Thyroid gland (tissue), 4 donors: ENCODE results near the gene ARHGEF37. TPM values are rescaled to one million over a fixed set of nuclear protein-coding genes. Genes with fewer than 3 reads are reported as not detected.
"Not testable (repeated sequence)": the region's sequence is repeated elsewhere in the genome, so short reads cannot be mapped to it uniquely, and the experiment has no call there.

Source experiments
- DNase-seq, 2 donors: peaks; one replicate each; pipeline ENCODE4 v3.0.0-alpha.2; 2019
- H3K27ac ChIP-seq, 3 donors: fragments of 200-600 bp; sonication (generic); 1 replicate in 2 of 3; 2 replicates in 1 of 3; pipeline ENCODE4 v1.5.1; 2016 to 2019; ENCODE audit warnings: mild to moderate bottlenecking in 1 of 3, moderate library complexity in 1 of 3
- H3K27me3 ChIP-seq: fragments of 200-600 bp; sonication (generic); one replicate; pipeline ENCODE4 v1.5.1; 2019
- H3K36me3 ChIP-seq, 2 donors: fragments of 200-600 bp; sonication (generic); one replicate each; pipeline ENCODE4 v1.5.1; 2016 to 2019
- H3K4me1 ChIP-seq, 2 donors: fragments of 200-600 bp; sonication (generic); one replicate each; pipeline ENCODE4 v1.5.1; 2017 to 2019
- H3K4me3 ChIP-seq, 3 donors: fragments of 200-600 bp; sonication (generic); replicated peaks in 1 of 3; 1 replicate in 2 of 3; 2 replicates in 1 of 3; pipeline ENCODE4 v1.5.1; 2016; ENCODE audit warnings: mild to moderate bottlenecking in 1 of 3
- H3K9me3 ChIP-seq: fragments of 200-600 bp; sonication (generic); one replicate; pipeline ENCODE4 v1.5.1; 2017
- POLR2A ChIP-seq, 2 donors: fragments of 450-650 bp; IDR thresholded peaks; one replicate each; pipeline ENCODE4 v1.6.1; 2017; ENCODE audit warnings: antibody characterized with exemption in 2 of 2, mild to moderate bottlenecking in 2 of 2, moderate library complexity in 1 of 2
- WGBS, 2 donors: methylation state at CpG; one replicate each; pipeline ENCODE4 v1.1.5; 2017; 5-methylcytosine and 5-hydroxymethylcytosine counted together
- intact Hi-C: fragments of 100-400 bp; cut with DNase I; formaldehyde crosslinking; loops from one replicate; pipeline ENCODE4 v1.15.1; 2023
- total RNA-seq, 4 donors: library from RNA; depleted of rRNA; stranded (reverse); fragments of >200 nt; gene quantifications; one replicate each; pipeline ENCODE4 v1.2.3, GENCODE V29; 2016
- TF ChIP-seq, protein P1 (sequence below), 6 experiments: fragments of 200-600 bp in 3 of 6; fragments of 450-650 bp in 3 of 6; sonication (generic) in 3 of 6; IDR thresholded peaks; one replicate each; pipeline ENCODE4 v1.5.1; 2016 to 2019; ENCODE audit warnings: antibody characterized with exemption in 6 of 6, mild to moderate bottlenecking in 2 of 6, inconsistent platforms in 1 of 6, moderate library complexity in 1 of 6

ARHGEF37 gene
- total RNA-seq, 4 donors from 2014 or later, result 4.4 to 6.2 (median 5.5) TPM

DNA sequence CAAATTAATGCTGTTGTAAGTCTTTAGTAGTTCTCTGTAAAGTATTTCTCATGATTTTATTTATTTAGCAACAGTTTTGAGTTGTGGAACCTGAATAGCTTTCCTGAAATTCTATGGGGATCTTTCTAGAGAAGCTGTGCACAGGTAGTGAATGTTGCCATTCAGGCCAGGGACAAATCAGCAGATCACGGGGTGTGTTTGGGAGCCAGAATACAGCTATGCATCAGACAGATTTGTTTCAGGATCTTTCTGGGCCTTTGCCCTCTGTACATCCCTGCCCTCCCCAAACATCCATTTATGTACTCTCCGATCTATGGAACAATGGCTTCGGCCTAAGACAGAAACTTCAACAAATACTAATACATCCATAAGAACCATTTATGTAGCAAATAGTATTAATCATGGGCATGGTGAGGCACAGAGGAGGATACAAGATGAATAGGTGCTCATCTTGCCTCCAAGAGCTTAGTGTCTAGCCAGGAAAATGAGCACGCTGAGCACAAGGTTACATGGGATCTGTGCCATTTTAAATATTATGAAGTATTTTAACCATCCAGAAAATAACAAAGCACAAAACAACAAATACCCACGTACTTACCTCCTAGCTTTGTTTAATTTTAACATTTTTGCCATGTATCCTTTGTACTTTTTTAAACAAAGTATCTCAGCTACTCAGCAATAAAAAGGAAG lies 13.1 kb downstream of the ARHGEF37 start:
- Histone ChIP-seq H3K27me3 (no peaks in the 10 kb centered on the region), H3K9me3 (no peaks in the 10 kb centered on the region), H3K36me3 (no peaks in the 10 kb centered on the region), H3K4me3 (no peak overlapping the region), H3K4me1 (peaks cover 7 to 8% of the 10 kb centered on the region in 2 donors), H3K27ac (no peak overlapping the region)
- WGBS, 2 donors, result 82 to 91% methylated on average over 5 of the region's 5 CpGs
- DNase-seq, result no peak
- TF ChIP-seq POLR2A (IDR thresholded peaks at IDR 0.05), result no peak
- TF ChIP-seq, protein P1, sequence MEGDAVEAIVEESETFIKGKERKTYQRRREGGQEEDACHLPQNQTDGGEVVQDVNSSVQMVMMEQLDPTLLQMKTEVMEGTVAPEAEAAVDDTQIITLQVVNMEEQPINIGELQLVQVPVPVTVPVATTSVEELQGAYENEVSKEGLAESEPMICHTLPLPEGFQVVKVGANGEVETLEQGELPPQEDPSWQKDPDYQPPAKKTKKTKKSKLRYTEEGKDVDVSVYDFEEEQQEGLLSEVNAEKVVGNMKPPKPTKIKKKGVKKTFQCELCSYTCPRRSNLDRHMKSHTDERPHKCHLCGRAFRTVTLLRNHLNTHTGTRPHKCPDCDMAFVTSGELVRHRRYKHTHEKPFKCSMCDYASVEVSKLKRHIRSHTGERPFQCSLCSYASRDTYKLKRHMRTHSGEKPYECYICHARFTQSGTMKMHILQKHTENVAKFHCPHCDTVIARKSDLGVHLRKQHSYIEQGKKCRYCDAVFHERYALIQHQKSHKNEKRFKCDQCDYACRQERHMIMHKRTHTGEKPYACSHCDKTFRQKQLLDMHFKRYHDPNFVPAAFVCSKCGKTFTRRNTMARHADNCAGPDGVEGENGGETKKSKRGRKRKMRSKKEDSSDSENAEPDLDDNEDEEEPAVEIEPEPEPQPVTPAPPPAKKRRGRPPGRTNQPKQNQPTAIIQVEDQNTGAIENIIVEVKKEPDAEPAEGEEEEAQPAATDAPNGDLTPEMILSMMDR (IDR thresholded peaks at IDR 0.05), result no peak
- intact Hi-C loops, result no loop called here

DNA sequence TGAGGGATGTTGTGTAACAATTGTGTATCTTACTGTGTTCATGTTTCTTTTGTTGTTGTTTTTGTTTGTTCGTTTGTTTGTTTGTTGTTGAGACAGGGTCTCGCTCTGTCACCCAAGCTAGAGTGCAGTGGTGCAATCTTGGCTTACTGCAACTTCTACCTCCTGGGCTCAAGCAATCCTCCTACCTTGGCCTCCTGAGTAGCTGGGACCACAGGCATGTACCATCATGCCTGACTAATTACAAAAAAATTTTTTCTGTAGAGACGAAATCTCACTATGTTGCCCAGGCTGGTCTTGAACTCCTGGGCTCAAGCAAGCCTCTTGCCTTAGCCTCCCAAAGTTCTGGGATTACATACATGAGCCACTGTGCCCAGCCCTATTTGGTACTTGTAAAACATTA lies 13.8 kb downstream of the ARHGEF37 start:
- H3K27ac ChIP-seq, result peak overlapping the region in 1 of 3 donors; percentile 13
- H3K4me1 ChIP-seq, H3K4me3 ChIP-seq, H3K9me3 ChIP-seq, DNase-seq, H3K36me3 ChIP-seq, H3K27me3 ChIP-seq, intact Hi-C loops: not testable (repeated sequence)
- WGBS, 2 donors, result 93 to 96% methylated on average over 3 of the region's 3 CpGs

DNA sequence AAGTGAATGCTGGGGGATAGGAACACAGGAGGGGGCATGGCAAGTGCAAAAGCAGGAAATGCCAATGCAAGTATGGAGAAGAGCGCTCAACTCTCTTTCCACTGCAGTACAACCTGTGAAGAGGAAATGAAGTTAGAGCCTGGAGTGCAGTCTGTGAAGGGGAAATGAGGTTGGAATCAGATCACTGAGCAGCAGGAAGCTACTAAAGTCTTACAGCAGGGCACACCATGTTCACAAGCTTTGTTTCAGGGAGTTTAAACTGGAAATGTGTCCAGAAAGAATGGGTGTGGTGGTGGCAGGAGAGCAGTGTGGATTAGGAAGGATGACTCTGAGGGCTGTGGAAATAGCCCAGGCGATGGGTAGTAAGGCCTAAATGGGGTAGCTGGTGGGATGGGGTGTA lies 15.4 kb downstream of the ARHGEF37 start:
- Histone ChIP-seq H3K36me3 (no peaks in the 10 kb centered on the region), H3K27me3 (no peaks in the 10 kb centered on the region), H3K27ac (peak overlapping the region in 2 of 3 donors; percentile 8 to 24), H3K9me3 (no peaks in the 10 kb centered on the region), H3K4me3 (no peak overlapping the region), H3K4me1 (peaks cover 7 to 8% of the 10 kb centered on the region in 2 donors)
- intact Hi-C loops, result no loop called here
- TF ChIP-seq, protein P1 (IDR thresholded peaks at IDR 0.05), result no peak
- WGBS, 2 donors, result 82 to 83% methylated on average over 2 of the region's 2 CpGs
- DNase-seq, result peak; percentile 2 to 10

DNA sequence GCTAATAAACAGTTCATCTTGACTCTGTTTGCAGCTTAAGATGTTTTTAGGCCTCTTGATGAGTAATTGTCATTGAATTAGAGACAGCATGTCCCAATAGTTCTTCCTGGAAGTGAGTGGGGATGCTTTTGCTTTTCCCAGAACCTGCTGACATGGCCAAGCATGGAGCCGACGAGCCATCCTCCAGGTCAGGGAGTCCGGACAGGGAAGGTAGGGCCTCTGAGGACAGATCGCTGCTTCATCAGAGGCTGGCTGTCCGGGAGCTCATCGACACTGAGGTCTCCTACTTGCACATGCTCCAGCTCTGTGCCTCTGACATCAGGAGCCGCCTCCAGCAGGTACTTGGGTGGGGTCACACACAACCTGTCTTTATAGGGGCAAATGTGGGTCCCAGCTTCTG lies 16.3 kb downstream of the ARHGEF37 start:
- WGBS, 2 donors, result 87 to 97% methylated on average over 7 of the region's 7 CpGs
- Histone ChIP-seq H3K27me3 (no peaks in the 10 kb centered on the region), H3K27ac (peak overlapping the region in 1 of 3 donors; percentile 8), H3K4me3 (no peak overlapping the region), H3K9me3 (no peaks in the 10 kb centered on the region), H3K36me3 (no peaks in the 10 kb centered on the region), H3K4me1 (peaks cover 7 to 8% of the 10 kb centered on the region in 2 donors)
- intact Hi-C loops, result no loop called here
- DNase-seq, result no peak
- TF ChIP-seq, protein P1 (IDR thresholded peaks at IDR 0.05), result no peak
- no peak for TF ChIP-seq POLR2A (IDR thresholded peaks at IDR 0.05)

DNA sequence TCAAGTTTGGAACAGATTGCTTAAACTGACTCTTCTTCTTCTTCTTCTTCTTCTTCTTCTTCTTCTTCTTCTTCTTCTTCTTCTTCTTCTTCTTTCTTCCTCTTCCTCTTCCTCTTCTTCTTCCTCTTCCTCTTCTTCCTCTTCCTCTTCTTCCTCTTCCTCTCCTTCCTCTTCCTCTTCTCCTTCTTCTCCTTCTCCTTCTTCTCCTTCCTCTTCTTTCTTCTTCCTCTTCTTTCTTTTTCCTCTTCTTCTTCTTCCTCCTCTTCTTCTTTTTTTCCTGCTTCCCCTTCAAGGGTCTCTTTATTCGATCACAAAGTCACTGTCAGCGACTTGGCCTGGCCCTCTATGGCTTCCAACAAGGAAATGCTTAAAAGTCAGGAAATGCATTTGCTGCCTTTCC lies 16.9 kb downstream of the ARHGEF37 start:
- DNase-seq, H3K36me3 ChIP-seq, H3K27me3 ChIP-seq, H3K4me1 ChIP-seq, H3K4me3 ChIP-seq, H3K9me3 ChIP-seq, intact Hi-C loops, H3K27ac ChIP-seq: not testable (repeated sequence)
- 90% methylated on average over 2 of the region's 2 CpGs for WGBS, 2 donors

DNA sequence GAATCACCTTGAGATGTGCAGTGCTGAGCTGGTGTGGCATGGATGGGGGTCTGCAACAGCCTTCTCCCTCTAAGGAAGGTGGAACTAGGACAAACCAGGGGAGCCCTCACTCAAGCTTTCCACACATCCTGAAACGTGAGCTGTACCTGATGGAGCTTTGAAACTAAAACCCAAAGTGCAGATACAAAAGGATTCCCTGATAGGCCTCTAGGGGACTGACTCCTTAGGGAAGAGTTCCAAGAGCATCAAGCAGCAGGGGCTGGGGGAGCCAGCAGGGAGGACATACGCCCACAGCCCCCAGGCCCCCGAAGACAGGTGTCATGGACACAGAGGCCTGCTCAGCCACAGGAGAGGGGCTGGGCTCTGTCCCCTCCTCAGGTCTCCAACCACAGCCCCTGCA lies 17.7 kb downstream of the ARHGEF37 start:
- intact Hi-C loops, result no loop called here
- H3K27me3 ChIP-seq, result no peaks in the 10 kb centered on the region
- H3K9me3 ChIP-seq, result no peaks in the 10 kb centered on the region
- TF ChIP-seq, protein P1 (IDR thresholded peaks at IDR 0.05), result no peak
- TF ChIP-seq POLR2A (IDR thresholded peaks at IDR 0.05), result no peak
- no peaks in the 10 kb centered on the region for H3K36me3 ChIP-seq
- peaks cover 7 to 8% of the 10 kb centered on the region in 2 donors for H3K4me1 ChIP-seq
- 87 to 100% methylated on average over 3 of the region's 3 CpGs for WGBS, 2 donors
- no peak overlapping the region for H3K27ac ChIP-seq
- DNase-seq, result no peak
- H3K4me3 ChIP-seq, result no peak overlapping the region
